DMS53 (cell line): ENCODE measurements around the gene AGPS.
"Not testable (repeated sequence)": the region's sequence is repeated elsewhere in the genome, so short reads cannot be mapped to it uniquely, and the experiment has no call there.

Experiments
- DNase-seq: peaks from one replicate; lab custom pipeline; 2025; lab: John Stamatoyannopoulos, UW

AGPS gene

DNA sequence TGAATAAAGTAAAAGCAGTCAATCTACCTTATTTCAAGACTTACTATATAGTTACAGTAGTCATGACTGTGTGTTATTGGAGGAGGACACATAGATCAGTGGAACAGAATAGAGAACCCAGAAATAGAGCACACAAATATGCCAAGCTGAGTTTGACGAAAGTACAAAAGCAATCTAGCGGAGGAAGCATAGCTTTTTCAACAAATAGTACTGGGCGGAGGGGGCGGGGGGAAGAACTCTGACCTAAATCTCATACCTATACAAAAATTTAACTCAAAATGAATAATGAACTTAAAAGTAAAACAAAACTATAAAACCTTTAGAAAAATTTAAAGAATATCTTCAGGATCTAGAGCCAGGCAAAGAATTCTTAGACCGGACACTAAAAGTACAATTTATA lies 139.1 kb downstream of the AGPS start:
- DNase-seq: no peak

DNA sequence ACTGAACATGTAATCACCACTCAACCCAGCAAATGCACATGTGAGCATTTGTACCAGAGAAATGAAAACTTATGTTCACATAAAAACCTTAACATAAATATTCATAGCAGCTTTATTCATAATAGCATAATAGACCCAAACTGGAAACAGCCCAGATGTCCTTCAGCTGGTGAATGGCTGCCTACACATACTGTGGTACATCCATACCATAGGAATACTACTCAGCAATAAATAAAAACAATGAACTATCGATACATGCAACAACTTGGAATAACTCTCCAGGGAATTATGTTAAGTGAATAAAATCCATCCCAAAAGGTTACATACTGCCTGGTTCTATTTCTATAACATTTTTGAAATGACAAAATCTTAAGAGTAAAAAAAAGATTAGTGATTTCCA lies 140.0 kb downstream of the AGPS start:
- DNase-seq: no peak

DNA sequence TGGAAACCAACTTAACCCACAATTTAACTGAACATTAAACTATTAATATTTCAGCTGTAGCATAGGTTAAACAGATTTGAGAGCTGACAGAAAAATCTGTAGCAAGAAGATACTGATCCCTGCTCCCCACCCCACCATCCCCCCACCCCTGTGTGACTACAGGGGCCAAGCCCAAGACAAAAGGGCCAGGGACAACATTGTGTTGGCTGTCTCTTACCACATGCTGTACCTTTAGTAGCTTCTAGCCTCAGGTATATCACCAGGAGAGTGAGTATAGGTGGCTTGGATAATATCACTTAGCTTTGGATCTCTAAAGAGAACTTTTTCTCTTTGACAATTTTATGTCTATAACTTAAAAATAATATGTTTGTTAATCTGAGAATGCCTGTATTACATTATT lies 140.7 kb downstream of the AGPS start:
- DNase-seq: no peak

DNA sequence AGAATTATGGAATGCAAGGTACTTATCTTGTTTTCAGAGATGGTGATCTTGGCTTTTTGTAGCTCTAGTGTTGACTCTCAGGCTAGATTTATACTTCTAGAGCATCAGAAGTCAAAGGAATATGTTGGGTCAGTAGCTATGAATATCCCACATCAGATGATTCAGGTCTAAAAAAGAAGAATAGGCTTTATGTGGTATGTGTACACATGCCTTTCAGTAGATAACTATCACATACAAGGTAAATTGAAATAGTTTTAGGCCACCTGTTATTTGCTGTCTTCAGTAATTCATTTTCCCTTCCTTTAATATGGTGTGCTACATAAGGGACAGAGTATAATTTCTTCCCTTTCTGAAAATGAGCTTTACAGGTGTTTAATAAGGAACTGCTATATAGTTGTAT lies 142.4 kb downstream of the AGPS start:
- DNase-seq: no peak

DNA sequence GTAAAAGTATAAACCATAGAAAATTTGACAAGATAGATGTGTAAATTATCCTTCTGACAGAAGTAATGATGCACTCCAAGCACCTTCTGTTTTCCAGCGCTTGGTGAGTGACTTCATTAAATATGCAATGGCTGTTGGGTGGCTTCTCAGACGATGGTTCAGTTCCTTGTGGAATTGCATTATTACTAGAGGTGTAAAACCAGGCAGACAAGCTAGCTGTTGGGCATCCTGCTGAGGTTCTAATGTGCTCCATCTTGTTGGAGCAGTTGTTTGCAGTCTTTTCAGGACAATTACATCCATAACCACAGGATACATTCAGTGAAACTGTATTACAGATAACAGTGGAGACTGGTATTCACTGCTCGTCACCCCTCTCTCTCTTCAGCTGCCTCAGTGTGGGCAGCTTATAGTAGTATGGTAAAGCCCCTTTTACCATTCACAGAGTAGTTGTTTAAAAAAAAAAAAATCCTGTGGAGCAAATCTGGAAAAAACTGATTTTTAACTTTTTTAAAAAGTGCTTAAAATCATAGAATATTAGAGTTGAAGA lies 143.5 kb downstream of the AGPS start:
- no peak for DNase-seq

DNA sequence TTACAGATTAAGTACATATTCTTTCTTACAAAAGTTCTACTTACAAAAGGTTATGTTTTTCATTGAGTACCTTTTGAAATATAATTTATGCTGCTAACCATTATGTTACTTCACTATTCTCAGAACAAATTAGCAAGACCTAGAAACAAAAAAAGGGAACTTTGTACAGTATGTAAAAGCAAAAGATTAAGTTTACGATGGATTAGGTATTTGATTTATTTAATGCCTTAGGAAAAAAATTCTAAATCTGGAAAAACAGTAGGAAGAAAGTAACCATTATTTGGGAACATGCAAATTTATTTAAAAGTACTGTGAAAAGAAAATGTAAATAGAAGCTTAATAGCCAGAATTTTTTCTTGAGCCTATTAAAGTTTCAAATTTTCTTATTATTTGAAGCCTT lies 144.6 kb downstream of the AGPS start:
- no peak for DNase-seq

DNA sequence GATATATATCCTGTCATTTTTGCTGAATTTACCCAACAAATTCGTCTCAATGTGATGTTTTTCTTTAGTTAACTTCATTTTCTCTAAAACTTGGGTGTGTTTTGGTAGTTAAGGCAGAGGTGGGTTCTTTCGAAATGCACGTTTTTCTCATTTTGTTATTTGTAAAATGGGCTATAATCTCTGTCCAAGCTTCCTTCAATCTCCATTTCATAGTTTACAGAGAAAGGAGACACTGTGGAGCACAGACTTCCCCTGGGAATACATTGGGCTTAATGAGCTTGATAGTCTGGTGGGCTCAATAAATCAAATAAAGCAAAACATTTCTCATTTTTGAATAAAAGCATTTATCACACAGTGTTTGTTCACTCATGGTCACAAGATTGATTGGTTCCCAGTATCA lies 145.1 kb downstream of the AGPS start:
- no peak for DNase-seq

DNA sequence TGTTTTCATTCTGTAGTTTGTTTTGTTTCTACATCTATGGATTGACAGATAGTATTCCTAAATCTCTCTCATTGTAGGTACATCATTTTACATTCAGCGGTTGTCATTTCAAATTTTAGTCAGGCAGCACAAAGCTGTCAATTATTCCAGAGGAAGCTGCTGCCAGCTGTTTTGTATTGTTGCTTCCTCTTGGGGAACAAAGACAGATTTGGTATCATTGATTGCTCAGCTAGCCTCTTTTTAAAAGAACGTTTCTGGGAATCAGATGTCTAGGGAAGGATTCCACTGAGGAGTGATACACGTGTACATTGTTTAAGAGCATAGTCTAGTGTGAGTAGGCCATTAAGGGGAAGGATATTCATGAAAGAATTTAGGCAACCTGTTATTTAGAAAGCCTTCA lies 145.8 kb downstream of the AGPS start:
- DNase-seq: no peak

DNA sequence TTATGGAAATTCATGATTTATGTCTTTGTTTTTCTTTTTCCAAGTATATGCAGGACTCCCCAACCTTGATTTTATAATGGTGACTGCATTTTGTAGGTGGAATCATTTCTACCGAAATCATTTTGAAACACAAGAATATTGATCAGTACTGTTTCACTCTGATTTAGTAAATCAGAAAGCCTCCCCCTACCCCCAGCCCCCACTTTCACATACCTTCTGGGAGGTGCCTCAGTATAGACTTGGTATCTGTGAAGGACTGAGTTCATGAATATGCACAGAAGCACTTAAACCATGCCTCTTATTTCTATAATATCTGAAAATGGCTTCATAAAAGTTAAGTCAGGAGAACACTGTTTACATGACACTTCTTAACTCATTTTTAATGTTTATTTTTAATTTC lies 147.7 kb downstream of the AGPS start:
- no peak for DNase-seq

DNA sequence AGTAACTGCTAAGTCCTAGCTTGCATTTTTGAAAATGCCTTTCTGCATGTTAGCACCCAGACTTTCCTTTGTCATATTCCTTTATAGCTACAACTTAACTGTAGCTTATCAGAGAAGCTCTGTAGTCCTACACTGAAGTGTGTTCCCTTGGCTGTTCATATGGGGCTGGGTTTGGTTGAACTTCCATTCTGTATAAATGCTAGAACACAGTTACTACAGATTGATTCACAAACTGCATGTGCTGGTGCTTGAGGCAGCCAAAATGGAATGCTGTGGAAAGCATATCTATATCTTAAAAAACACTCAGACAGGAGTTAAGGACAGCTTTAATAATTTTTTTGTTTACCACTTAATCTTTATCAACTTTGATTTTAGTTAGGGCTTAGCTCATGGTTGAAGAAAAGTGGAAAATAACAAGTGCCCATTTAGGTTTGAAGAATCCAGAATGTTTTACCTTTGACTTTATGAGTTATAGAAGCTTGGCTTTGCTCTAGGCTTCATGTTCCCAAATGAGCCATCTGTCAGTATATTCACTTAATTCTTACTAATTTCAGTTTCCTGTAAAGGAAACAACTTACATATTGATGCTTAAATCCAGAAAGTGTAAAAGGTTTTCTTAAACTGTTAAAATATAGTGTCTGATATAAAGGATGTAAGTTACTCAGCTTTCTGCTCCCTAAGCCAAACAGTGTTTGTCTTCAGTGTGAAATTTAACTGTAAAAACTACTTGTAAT lies 148.9 kb downstream of the AGPS start:
- no peak for DNase-seq

DNA sequence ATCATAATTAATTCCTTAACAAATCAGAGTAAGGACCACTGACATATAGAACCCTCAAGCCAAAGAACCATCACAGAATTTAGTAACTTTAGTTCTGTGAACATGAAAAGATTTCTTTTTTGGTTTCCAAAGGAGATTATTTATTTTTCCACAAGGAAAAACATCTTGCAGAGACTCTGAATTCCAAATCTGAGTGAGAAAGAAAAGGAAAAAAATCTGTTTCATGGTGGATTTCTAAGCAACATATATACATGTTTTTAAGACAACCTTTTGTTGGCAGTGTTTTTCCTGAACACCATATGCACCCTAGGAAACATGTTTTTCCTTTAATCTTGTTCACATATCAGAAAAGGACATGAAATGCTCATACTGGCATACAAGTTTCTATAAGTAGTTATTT lies 149.8 kb downstream of the AGPS start:
- no peak for DNase-seq

DNA sequence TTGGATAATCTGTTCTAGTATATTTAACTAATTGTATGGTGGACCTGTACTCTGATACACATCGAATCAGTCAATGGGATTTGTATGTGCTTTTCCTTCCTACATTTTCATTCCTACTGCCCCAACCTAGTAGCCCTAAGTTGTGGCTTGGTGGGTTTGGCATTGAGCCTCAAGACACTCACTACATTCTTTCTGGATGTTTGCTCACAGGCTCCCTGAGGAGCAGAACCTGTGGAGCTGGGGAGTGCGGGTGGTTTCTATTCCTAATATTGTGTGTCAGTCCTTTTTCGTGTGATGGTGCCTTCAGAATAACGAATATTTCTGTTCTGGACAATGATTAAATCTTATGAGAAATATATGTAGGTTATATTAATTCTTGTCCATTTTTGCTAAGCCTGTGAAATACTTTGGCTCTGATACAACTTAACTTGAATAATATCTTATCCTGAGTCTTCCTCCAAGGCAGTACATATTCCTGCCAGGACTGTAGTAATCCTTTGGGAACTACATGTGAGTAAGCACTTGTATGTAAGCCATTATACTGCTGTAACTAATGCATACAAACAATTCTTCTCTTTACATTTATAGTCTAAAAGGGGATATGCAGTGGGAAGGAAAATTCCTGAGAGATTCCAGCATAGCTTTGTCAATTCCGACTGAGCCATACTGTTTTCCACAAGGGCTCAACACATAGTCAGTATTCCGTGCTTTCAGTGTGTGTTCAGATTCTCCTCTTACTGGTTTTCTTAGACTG lies 150.6 kb downstream of the AGPS start:
- DNase-seq: no peak

DNA sequence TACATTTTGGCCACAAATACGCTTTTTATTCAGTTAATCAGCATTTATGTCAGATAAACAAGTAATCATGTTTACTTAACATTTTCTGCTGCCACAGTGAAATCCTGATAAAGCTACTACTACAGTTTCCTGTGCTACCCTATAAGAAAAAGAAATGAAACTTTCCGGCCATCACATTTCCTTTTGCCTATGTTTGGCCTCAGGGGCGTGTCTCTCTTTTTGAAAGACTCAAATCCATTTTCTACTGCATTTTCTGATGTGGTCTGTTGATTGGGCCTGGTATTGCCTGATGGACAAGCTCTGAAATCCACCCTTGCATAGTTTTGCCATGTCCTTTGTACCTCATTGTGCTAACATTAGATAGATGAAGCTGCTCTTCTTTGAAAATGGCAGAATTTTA lies 152.6 kb downstream of the AGPS start:
- DNase-seq: no peak

DNA sequence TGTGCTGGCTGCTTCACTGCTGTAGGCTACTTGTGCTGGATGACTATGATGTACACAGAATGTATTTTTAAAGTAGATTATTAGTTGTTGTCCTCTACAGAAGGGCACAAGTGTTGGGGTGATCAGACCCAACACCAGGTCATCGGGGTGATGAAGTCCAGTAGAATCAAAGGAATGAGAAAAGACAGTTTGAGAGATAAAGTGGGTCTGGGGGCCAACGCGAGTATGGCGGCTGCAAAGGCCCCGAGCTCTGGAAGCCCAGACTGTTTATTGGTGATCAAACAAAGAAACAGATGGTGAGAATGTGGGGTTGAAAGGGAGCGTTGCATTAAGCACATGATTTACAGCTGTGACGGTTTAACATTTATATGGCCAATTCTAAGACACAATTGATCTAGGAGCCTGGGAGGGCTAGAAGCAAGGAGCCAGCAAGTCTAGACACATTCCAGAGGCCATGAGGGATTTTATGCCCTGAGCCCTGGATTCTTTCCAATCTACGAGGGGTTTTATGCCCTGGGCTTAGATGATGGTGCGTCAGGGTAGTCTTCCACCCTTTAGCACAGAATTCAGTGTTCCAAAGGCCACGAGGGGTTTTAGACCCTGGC lies 153.5 kb downstream of the AGPS start:
- DNase-seq: peak; percentile 18

DNA sequence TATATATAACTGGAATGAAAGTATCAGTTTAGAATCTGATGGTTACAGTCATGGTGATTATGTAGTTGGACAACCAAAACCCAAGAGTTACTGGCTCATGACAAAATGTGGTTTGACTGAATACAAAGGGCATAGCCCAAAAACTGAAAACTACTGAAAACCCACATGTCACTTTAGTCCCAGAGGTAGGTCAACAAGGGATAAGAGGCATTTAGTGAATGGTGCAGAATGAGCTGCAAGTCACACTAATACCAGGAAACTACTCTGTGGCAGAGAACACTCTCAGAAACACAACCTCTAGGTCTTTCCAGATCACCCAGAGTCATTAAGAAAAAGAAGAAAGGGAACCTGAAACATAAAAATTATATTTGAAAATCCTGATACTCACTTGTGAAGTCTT lies 154.5 kb downstream of the AGPS start:
- no peak for DNase-seq

DNA sequence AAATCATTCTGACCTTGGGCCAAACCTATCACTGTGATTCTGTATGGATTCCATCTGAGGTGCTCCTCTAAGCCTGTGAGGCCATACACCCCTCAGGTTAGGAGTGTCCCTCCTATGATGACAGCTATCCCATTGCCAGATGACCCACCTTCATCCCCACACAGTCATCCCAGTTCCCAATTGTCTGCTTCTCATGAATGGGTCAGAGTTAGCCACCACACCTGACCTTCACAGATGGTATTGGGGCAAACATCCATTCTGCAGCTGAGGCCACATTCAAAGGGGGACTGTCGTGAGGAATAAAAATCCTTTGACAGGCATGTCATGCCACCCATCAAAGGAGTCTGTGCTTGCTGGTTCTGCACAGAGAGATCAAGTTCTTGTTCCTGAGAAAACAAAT lies 155.2 kb downstream of the AGPS start:
- DNase-seq: no peak

DNA sequence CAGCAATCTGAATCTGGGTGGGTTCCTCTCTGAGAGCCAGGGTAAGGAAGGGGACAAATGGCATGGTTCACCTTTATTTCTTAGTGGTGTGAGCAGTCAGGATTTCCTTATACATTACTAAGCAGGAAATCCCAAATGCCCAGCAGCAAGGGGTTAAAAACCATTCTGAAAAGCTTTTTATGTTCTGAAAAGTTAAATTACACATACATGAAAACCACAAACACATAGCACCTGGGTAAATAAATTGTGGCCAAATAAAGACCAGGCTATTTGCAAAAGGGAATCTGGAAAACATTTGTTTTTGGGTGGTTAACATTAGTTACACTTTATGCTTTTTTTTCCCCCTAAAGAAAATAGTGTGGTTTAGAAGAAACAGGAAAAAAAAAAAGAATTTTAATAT lies 156.1 kb downstream of the AGPS start:
- DNase-seq: no peak

DNA sequence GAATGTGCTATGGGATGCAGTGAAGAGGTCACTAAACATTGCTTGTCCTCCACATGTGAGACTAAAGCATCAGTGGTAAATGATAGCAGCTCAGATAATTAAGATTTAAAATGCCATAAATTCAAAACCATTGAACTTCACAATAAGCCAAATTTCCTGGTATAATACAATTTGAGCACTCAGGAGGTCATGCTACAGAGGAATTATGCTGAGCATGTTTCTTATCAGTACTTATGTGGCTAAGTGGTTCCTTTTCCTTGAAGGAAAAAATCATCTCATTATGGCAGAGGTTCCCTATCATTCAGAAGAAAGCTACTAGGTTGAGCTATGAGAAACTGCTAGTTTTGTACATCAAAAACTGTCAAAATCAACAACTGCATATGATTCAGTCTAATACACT lies 156.6 kb downstream of the AGPS start:
- DNase-seq: no peak

DNA sequence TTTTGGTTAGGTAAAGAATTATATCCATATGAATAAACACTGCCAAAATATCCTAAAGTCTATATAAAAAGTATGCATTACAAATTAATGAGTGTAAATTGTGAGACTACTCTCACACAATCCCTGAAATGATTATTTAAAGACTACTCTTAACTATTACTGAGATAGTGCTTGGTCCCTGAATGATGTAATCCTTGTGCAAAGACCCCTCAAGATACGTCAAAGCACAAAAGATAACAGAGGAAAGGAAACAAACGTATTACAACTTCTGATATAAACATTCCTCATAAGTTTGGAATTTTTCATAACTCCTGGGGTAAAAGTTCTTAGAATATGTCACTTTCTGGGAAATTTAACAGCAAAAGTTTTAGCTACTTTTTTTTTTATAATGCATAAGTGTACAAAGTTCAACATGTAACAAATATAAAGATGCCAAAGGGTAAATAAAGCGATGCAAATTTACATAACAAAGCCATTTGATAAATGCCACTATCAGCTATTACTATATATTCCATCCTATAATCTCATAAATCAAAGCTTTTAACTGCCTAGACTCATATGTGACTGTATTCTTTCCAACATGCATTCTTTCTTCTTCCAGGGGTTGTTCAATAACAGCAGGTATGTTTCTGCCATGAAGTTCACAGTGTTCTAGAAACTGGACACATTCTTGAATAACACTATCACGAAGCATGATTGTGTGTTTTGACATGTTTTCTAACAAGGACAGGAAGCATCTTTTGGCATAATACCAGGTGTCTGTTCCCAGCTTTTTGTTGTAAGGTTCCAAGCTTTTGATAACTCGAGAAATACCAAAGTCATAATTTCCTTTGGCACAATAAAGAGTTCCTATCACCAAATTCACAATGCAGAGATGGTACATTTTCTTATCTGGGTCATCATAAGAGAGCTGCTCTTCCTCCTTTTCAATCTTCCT lies 158.0 kb downstream of the AGPS start:
- no peak for DNase-seq

DNA sequence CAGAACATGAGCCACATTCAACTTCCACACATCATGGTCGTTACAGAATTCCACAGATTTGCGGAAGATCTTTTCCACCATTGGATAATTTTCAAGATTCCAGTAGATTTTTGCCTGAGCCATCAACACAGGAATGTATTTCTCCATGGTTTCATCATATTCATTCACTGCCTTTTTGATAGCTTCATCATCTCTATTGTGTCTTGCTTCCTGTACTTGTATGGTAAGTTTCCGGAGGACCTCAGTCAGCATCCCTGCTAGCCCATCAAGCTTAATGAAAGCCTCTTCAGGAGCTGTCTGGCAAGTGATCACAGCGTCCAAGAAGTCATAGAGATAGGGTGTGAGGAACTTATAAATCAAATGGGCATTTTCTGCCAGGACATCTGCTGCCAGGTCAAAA lies 158.8 kb downstream of the AGPS start:
- not testable (repeated sequence) for DNase-seq

DNA sequence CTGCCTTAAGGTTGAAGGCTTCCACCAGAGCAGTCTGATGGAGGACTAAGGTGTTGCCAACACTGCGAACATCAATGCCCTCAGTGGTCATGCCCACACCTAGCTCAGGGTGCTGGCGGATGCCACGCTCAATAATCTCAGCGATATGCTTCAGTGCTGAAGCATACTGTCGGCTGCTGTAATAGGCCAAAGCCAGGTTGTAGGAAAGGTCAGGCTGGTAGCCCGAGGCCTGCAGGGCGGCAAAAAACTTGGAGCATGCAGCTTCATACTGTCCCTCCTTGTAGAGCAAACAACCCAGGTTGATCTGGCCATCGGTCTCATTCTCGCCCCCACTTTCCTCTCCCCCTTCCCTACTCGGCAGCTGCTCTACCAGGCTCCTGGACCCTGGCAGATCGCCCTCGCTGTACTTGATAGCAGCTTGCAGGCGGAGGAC lies 159.4 kb downstream of the AGPS start:
- DNase-seq: no peak
